ENCODE results near the gene GRIA1.

Gene GRIA1

DNA sequence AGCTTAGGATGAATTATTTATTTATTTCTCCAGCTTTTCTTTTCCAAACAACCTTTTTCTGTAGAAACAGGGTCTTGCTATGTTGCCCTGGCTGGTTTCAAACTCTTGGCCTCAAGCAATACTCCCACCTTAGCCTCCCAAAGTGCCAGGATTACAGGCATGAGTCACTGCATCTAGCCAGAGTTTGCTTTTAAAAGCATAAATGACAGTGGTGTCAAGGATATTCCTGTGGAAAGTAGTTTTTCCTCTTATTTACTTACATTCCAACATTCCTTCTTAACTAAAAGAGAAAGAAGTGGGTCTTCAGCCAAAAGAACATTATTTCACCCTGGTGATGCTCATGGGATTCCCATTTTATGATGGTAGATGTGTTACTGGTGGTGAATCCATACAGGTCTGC is 62.4 kb downstream of the GRIA1 start:
- no peaks in the 10 kb centered on the region for H3K27me3 ChIP-seq (ENCODE audit: insufficient read depth, low read length, poor library complexity)
- no peak overlapping the region for H3K4me3 ChIP-seq (ENCODE audit: low read length)
- no peak overlapping the region for H2BK15ac ChIP-seq (replicated peaks; ENCODE audit: low read depth)
- no peak overlapping the region for H3K23ac ChIP-seq (ENCODE audit: low read length)
- H2BK120ac ChIP-seq (ENCODE audit: low read depth, low read length) = no peak overlapping the region
- H3K36me3 ChIP-seq (ENCODE audit: control insufficient read depth, insufficient read depth, low read length) = no peaks in the 10 kb centered on the region
- peaks cover 4% of the 10 kb centered on the region for H3K4me1 ChIP-seq (ENCODE audit: control insufficient read depth, low read depth, low read length)
- no peak overlapping the region for H3K18ac ChIP-seq (ENCODE audit: low read length)
- no peak overlapping the region for H2AK5ac ChIP-seq (ENCODE audit: low read length)
- no peak overlapping the region for H3K4me2 ChIP-seq (ENCODE audit: low read length)
- no peak overlapping the region for H2BK5ac ChIP-seq (ENCODE audit: low read length)
- no peak overlapping the region for H3K9ac ChIP-seq (ENCODE audit: low read length)
- H3K56ac ChIP-seq (ENCODE audit: low read length) = no peak overlapping the region
- no peaks in the 10 kb centered on the region for H3K79me2 ChIP-seq (ENCODE audit: control insufficient read depth, insufficient read depth, low read length)
- H4K8ac ChIP-seq (ENCODE audit: low read depth, low read length) = no peak overlapping the region
- no peak overlapping the region for H3K27ac ChIP-seq (ENCODE audit: low read depth, low read length)
- no peak for DNase-seq
- no peaks in the 10 kb centered on the region for H3K79me1 ChIP-seq (ENCODE audit: low read length)
- H3K4ac ChIP-seq (ENCODE audit: low read depth, low read length) = no peak overlapping the region
- no peak overlapping the region for H4K5ac ChIP-seq (ENCODE audit: low read length)

DNA sequence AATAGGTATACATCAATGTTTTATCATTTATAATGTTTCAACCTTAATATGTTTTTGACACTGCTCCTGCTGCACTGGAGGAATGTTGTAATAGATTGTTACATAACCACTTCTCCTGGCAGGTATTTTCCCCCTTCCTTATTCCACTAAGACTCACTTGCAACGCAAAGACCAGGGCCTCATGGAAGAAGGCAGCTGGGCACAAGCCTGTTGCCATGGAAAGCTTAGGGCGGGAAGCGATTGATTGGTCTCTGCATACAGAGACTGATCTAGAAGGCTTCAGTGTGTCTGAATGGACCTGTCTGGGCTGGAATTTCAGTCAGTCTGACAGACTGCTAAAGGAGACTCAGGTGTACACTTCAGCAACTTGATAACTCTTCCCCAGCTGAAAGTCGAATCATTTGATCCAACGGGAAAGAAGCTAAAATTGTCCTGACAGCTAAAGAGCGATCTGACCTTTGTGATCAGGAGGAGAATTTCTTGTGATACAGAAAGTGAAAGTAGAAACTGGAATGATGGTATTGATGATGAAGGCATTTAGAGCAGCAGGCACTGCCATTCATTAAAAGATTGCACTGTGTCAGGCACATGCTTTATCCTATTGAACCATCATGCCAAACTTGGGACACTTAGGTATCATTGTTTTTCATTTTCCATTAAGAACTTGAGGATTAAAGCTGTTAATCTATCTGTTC is 65.1 kb downstream of the GRIA1 start:
- no peak overlapping the region for H3K4me2 ChIP-seq (ENCODE audit: low read length)
- H3K23ac ChIP-seq (ENCODE audit: low read length) = no peak overlapping the region
- whole genome bisulfite sequencing (ENCODE audit: extremely low coverage, insufficient coverage, low lambda C conversion rate) = no CpG with 5 or more reads among the region's 6 CpGs
- no peak overlapping the region for H3K27ac ChIP-seq (ENCODE audit: low read depth, low read length)
- no peak overlapping the region for H2AK5ac ChIP-seq (ENCODE audit: low read length)
- H3K36me3 ChIP-seq (ENCODE audit: control insufficient read depth, insufficient read depth, low read length) = no peaks in the 10 kb centered on the region
- no peak overlapping the region for H2BK120ac ChIP-seq (ENCODE audit: low read depth, low read length)
- no peak overlapping the region for H3K4me3 ChIP-seq (ENCODE audit: low read length)
- H3K27me3 ChIP-seq (ENCODE audit: insufficient read depth, low read length, poor library complexity) = no peaks in the 10 kb centered on the region
- no peak overlapping the region for H3K18ac ChIP-seq (ENCODE audit: low read length)
- H3K79me1 ChIP-seq (ENCODE audit: low read length) = no peaks in the 10 kb centered on the region
- peaks cover 4% of the 10 kb centered on the region for H3K4me1 ChIP-seq (ENCODE audit: control insufficient read depth, low read depth, low read length)
- no peak overlapping the region for H2BK5ac ChIP-seq (ENCODE audit: low read length)
- no peaks in the 10 kb centered on the region for H3K79me2 ChIP-seq (ENCODE audit: control insufficient read depth, insufficient read depth, low read length)
- no peak overlapping the region for H3K9ac ChIP-seq (ENCODE audit: low read length)
- H4K8ac ChIP-seq (ENCODE audit: low read depth, low read length) = no peak overlapping the region
- no peak for DNase-seq
- no peak overlapping the region for H2BK15ac ChIP-seq (replicated peaks; ENCODE audit: low read depth)
- H4K5ac ChIP-seq (ENCODE audit: low read length) = no peak overlapping the region
- H3K56ac ChIP-seq (ENCODE audit: low read length) = no peak overlapping the region
- no peak overlapping the region for H3K4ac ChIP-seq (ENCODE audit: low read depth, low read length)

DNA sequence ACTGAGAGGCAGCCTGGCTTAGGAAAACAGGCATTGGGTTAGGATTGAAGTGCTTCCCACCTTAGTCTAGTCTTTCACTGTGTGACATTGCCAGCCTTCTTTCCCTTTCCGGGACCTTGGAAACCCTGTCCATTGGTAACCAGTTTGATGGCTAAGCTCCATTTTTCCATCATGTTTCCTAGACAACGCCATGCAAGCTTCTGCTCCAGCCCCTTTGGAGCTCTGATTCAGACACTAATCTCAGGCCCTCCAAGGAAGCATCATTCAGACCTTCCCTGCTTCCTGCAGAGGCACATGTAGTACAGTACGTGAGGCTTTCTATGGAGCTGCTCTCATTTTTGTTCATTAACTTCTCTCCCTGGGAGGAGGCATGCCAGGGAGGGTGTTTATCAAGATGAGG is 68.5 kb downstream of the GRIA1 start:
- WGBS (ENCODE audit: extremely low coverage, insufficient coverage, low lambda C conversion rate) = no CpG with 5 or more reads among the region's 3 CpGs
- Histone ChIP-seq H3K79me1 (ENCODE audit: low read length) (no peaks in the 10 kb centered on the region), H3K79me2 (ENCODE audit: control insufficient read depth, insufficient read depth, low read length) (no peaks in the 10 kb centered on the region)

DNA sequence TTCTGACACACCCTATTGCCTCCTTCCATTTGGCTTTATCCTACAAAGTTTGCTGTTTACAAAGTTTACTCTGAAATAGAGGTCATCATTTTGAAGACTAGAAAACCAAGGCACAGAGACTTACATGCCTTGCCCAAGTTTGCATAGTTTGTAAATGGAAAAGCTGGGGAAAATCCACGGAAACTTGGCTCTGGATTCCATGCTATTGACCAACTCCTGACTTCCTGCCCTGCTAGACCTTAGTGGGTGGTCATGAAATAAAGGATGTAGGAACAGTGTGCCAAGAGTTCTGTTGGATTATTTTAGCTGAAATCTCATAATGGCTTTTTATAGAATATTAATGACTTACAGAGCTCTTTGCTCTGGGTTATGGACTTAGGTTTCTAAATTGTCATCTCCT is 69.5 kb downstream of the GRIA1 start:
- H2BK120ac ChIP-seq (ENCODE audit: low read depth, low read length) = no peak overlapping the region
- H3K27me3 ChIP-seq (ENCODE audit: insufficient read depth, low read length, poor library complexity) = no peaks in the 10 kb centered on the region
- no peak overlapping the region for H3K18ac ChIP-seq (ENCODE audit: low read length)
- no peaks in the 10 kb centered on the region for H3K4me1 ChIP-seq (ENCODE audit: control insufficient read depth, low read depth, low read length)
- no peak overlapping the region for H2BK5ac ChIP-seq (ENCODE audit: low read length)
- H3K36me3 ChIP-seq (ENCODE audit: control insufficient read depth, insufficient read depth, low read length) = no peaks in the 10 kb centered on the region
- no peak for DNase-seq
- no peak overlapping the region for H2AK5ac ChIP-seq (ENCODE audit: low read length)
- H3K9ac ChIP-seq (ENCODE audit: low read length) = no peak overlapping the region
- H3K4me3 ChIP-seq (ENCODE audit: low read length) = no peak overlapping the region
- WGBS (ENCODE audit: extremely low coverage, insufficient coverage, low lambda C conversion rate) = no CpG with 5 or more reads among the region's 1 CpG
- H3K4ac ChIP-seq (ENCODE audit: low read depth, low read length) = no peak overlapping the region
- H3K56ac ChIP-seq (ENCODE audit: low read length) = no peak overlapping the region
- no peaks in the 10 kb centered on the region for H3K79me1 ChIP-seq (ENCODE audit: low read length)
- no peak overlapping the region for H3K27ac ChIP-seq (ENCODE audit: low read depth, low read length)
- H2BK15ac ChIP-seq (replicated peaks; ENCODE audit: low read depth) = no peak overlapping the region
- no peak overlapping the region for H3K23ac ChIP-seq (ENCODE audit: low read length)
- no peak overlapping the region for H4K8ac ChIP-seq (ENCODE audit: low read depth, low read length)
- no peak overlapping the region for H3K4me2 ChIP-seq (ENCODE audit: low read length)
- H3K79me2 ChIP-seq (ENCODE audit: control insufficient read depth, insufficient read depth, low read length) = no peaks in the 10 kb centered on the region
- H4K5ac ChIP-seq (ENCODE audit: low read length) = no peak overlapping the region

More for the DNA sequence above, 68.5 kb downstream of the GRIA1 start:
- no peak overlapping the region for H3K4me2 ChIP-seq (ENCODE audit: low read length)
- no peak overlapping the region for H3K4ac ChIP-seq (ENCODE audit: low read depth, low read length)
- no peak overlapping the region for H2BK120ac ChIP-seq (ENCODE audit: low read depth, low read length)
- no peak overlapping the region for H3K4me3 ChIP-seq (ENCODE audit: low read length)
- H3K56ac ChIP-seq (ENCODE audit: low read length) = no peak overlapping the region
- no peak overlapping the region for H3K9ac ChIP-seq (ENCODE audit: low read length)
- H3K23ac ChIP-seq (ENCODE audit: low read length) = no peak overlapping the region
- no peak overlapping the region for H2BK15ac ChIP-seq (replicated peaks; ENCODE audit: low read depth)
- H3K4me1 ChIP-seq (ENCODE audit: control insufficient read depth, low read depth, low read length) = no peaks in the 10 kb centered on the region
- H2BK5ac ChIP-seq (ENCODE audit: low read length) = no peak overlapping the region
- no peak overlapping the region for H4K5ac ChIP-seq (ENCODE audit: low read length)
- H3K36me3 ChIP-seq (ENCODE audit: control insufficient read depth, insufficient read depth, low read length) = no peaks in the 10 kb centered on the region
- H2AK5ac ChIP-seq (ENCODE audit: low read length) = no peak overlapping the region
- no peak overlapping the region for H4K8ac ChIP-seq (ENCODE audit: low read depth, low read length)
- DNase-seq = no peak
- no peak overlapping the region for H3K18ac ChIP-seq (ENCODE audit: low read length)
- no peaks in the 10 kb centered on the region for H3K27me3 ChIP-seq (ENCODE audit: insufficient read depth, low read length, poor library complexity)
- no peak overlapping the region for H3K27ac ChIP-seq (ENCODE audit: low read depth, low read length)

DNA sequence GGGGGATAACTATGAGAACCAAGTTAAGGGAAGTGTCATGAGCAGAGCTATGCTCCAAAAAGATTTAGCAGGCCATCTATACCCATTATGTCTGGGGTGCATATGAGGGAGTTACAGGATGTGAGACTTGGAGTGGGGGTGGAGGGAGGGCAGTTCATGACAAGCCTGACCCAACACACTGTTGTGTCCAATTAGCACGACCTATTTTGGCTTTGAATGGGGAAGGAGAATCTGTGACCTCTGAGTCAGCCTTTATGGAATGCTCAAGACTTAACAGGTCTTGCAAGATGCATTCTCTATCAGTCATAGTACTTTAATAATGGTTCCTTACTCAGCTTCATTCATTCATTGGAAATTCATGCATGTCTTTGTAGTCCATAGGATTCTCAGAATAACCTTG is 71.7 kb downstream of the GRIA1 start:
- Histone ChIP-seq H3K4ac (ENCODE audit: low read depth, low read length) (no peak overlapping the region), H2BK5ac (ENCODE audit: low read length) (no peak overlapping the region), H3K36me3 (ENCODE audit: control insufficient read depth, insufficient read depth, low read length) (no peaks in the 10 kb centered on the region), H3K9ac (ENCODE audit: low read length) (no peak overlapping the region), H3K4me1 (ENCODE audit: control insufficient read depth, low read depth, low read length) (no peaks in the 10 kb centered on the region), H3K27me3 (ENCODE audit: insufficient read depth, low read length, poor library complexity) (no peaks in the 10 kb centered on the region), H3K4me2 (ENCODE audit: low read length) (no peak overlapping the region), H2AK5ac (ENCODE audit: low read length) (no peak overlapping the region), H3K56ac (ENCODE audit: low read length) (no peak overlapping the region), H3K27ac (ENCODE audit: low read depth, low read length) (no peak overlapping the region), H4K8ac (ENCODE audit: low read depth, low read length) (no peak overlapping the region), H3K79me1 (ENCODE audit: low read length) (no peaks in the 10 kb centered on the region), H3K18ac (ENCODE audit: low read length) (no peak overlapping the region), H2BK15ac (replicated peaks; ENCODE audit: low read depth) (no peak overlapping the region), H3K23ac (ENCODE audit: low read length) (no peak overlapping the region), H3K4me3 (ENCODE audit: low read length) (no peak overlapping the region), H3K79me2 (ENCODE audit: control insufficient read depth, insufficient read depth, low read length) (no peaks in the 10 kb centered on the region), H2BK120ac (ENCODE audit: low read depth, low read length) (no peak overlapping the region), H4K5ac (ENCODE audit: low read length) (no peak overlapping the region)
- no CpG with 5 or more reads among the region's 1 CpG for WGBS (ENCODE audit: extremely low coverage, insufficient coverage, low lambda C conversion rate)
- DNase-seq = peak; percentile 87

DNA sequence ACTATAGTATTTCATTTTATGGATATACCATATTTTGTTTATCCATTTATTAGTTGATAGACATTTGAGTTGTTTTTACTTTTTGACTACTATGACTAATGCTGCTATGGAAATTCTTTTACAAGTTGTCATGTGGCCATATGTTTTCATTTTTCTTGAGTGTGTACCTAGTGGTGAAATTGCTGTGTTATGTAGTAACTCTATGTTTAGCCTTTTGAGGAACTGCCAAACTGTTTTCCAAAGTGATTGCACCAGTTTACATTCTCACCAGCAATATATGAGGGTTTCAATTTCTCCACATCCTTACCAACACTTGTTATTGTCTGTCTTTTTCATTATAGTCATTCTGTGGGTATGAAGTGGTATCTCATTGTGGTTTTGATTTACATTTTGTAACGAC is 75.4 kb downstream of the GRIA1 start:
- no peak overlapping the region for H2BK15ac ChIP-seq (replicated peaks; ENCODE audit: low read depth)

More for the DNA sequence above, 75.4 kb downstream of the GRIA1 start:
- no peak overlapping the region for H2BK120ac ChIP-seq (ENCODE audit: low read depth, low read length)
- no peak overlapping the region for H3K4ac ChIP-seq (ENCODE audit: low read depth, low read length)
- no peaks in the 10 kb centered on the region for H3K79me2 ChIP-seq (ENCODE audit: control insufficient read depth, insufficient read depth, low read length)
- no peaks in the 10 kb centered on the region for H3K4me1 ChIP-seq (ENCODE audit: control insufficient read depth, low read depth, low read length)
- H3K56ac ChIP-seq (ENCODE audit: low read length) = no peak overlapping the region
- H4K8ac ChIP-seq (ENCODE audit: low read depth, low read length) = no peak overlapping the region
- H3K4me2 ChIP-seq (ENCODE audit: low read length) = no peak overlapping the region
- no peak overlapping the region for H3K18ac ChIP-seq (ENCODE audit: low read length)
- no peak for DNase-seq
- H3K23ac ChIP-seq (ENCODE audit: low read length) = no peak overlapping the region
- H3K36me3 ChIP-seq (ENCODE audit: control insufficient read depth, insufficient read depth, low read length) = no peaks in the 10 kb centered on the region
- no peak overlapping the region for H2AK5ac ChIP-seq (ENCODE audit: low read length)
- H3K27ac ChIP-seq (ENCODE audit: low read depth, low read length) = no peak overlapping the region
- H3K27me3 ChIP-seq (ENCODE audit: insufficient read depth, low read length, poor library complexity) = no peaks in the 10 kb centered on the region
- no peak overlapping the region for H2BK5ac ChIP-seq (ENCODE audit: low read length)
- H3K9ac ChIP-seq (ENCODE audit: low read length) = no peak overlapping the region
- no peak overlapping the region for H3K4me3 ChIP-seq (ENCODE audit: low read length)
- H3K79me1 ChIP-seq (ENCODE audit: low read length) = no peaks in the 10 kb centered on the region
- no peak overlapping the region for H4K5ac ChIP-seq (ENCODE audit: low read length)
- no CpG with 5 or more reads among the region's 1 CpG for WGBS (ENCODE audit: extremely low coverage, insufficient coverage, low lambda C conversion rate)

Data from mesendoderm (in vitro differentiated cells).